Mesenchymal stem cell (in vitro differentiated cells and primary cell): ENCODE measurements around the gene ADIRF. TPM values are rescaled to one million over a fixed set of nuclear protein-coding genes. Genes with fewer than 3 reads are reported as not detected.
"Not testable (repeated sequence)": the region's sequence is repeated elsewhere in the genome, so short reads cannot be mapped to it uniquely, and the experiment has no call there.

ENCODE experiments used
- DNase-seq: peaks from one replicate; pipeline ENCODE4 v3.0.0-alpha.2; 2013
- H2AFZ ChIP-seq: one replicate; pipeline ENCODE4 v1.6.1; 2013; ENCODE audit warnings: low read depth, mild to moderate bottlenecking, control low read depth, inconsistent platforms, low read length, moderate library complexity
- H2AK5ac ChIP-seq: 2 replicates; pipeline ENCODE4 v1.6.1; 2013; ENCODE audit warnings: low read length, moderate library complexity, mild to moderate bottlenecking, inconsistent platforms; ENCODE audit not compliant: severe bottlenecking
- H2BK120ac ChIP-seq: one replicate; pipeline ENCODE4 v1.6.1; 2013; ENCODE audit warnings: low read depth, mild to moderate bottlenecking, inconsistent platforms, low read length, moderate library complexity
- H2BK12ac ChIP-seq, 2 experiments: one replicate each; pipeline ENCODE4 v1.6.1; 2013; ENCODE audit warnings: inconsistent platforms in 2 of 2, low read length in 2 of 2, mild to moderate bottlenecking in 2 of 2, moderate library complexity in 2 of 2, control low read depth in 1 of 2
- H2BK15ac ChIP-seq: one replicate; pipeline ENCODE4 v1.6.1; 2013; ENCODE audit warnings: mild to moderate bottlenecking, low read depth, inconsistent platforms; ENCODE audit not compliant: poor library complexity, severe bottlenecking
- H2BK5ac ChIP-seq: 2 replicates; pipeline ENCODE4 v1.6.1; 2013; ENCODE audit warnings: low read depth, mild to moderate bottlenecking, low read length, control low read depth, inconsistent platforms; ENCODE audit not compliant: poor library complexity, severe bottlenecking
- H3K14ac ChIP-seq, 2 experiments: one replicate each; pipeline ENCODE4 v1.6.1; 2013; ENCODE audit warnings: inconsistent platforms in 2 of 2, low read length in 2 of 2, control low read depth in 1 of 2, mild to moderate bottlenecking in 1 of 2, moderate library complexity in 1 of 2
- H3K18ac ChIP-seq, 2 experiments: one replicate each; pipeline ENCODE4 v1.6.1; 2013; ENCODE audit warnings: inconsistent platforms in 2 of 2, low read length in 2 of 2, control low read depth in 1 of 2, low read depth in 1 of 2, mild to moderate bottlenecking in 1 of 2
- H3K23ac ChIP-seq, 2 experiments: one replicate each; pipeline ENCODE4 v1.6.1; 2013; ENCODE audit warnings: inconsistent platforms in 2 of 2, low read length in 2 of 2, mild to moderate bottlenecking in 2 of 2, moderate library complexity in 2 of 2, control low read depth in 1 of 2
- H3K27ac ChIP-seq: 2 replicates; pipeline ENCODE4 v1.5.1; 2013; ENCODE audit warnings: mild to moderate bottlenecking, moderate library complexity, low read length, control low read depth, inconsistent platforms; ENCODE audit not compliant: poor library complexity, severe bottlenecking
- H3K27me3 ChIP-seq, 2 experiments: 2 replicates each; pipeline versions ENCODE4 v1.6.1 to v1.7.0; 2013; ENCODE audit warnings: low read length in 2 of 2, mild to moderate bottlenecking in 2 of 2, moderate library complexity in 2 of 2, control low read depth in 1 of 2, inconsistent platforms in 1 of 2; ENCODE audit not compliant: control insufficient read depth in 1 of 2, insufficient read depth in 1 of 2
- H3K36me3 ChIP-seq, 2 experiments: 2 replicates each; pipeline versions ENCODE4 v1.6.1 to v1.7.0; 2013; ENCODE audit warnings: low read length in 2 of 2, control low read depth in 1 of 2, inconsistent platforms in 1 of 2, low read depth in 1 of 2, mild to moderate bottlenecking in 1 of 2; ENCODE audit not compliant: insufficient read depth in 2 of 2, control insufficient read depth in 1 of 2
- H3K4ac ChIP-seq, 2 experiments: one replicate each; pipeline ENCODE4 v1.6.1; 2013; ENCODE audit warnings: inconsistent platforms in 2 of 2, low read length in 2 of 2, mild to moderate bottlenecking in 2 of 2, moderate library complexity in 2 of 2, control low read depth in 1 of 2, low read depth in 1 of 2
- H3K4me1 ChIP-seq: 2 replicates; pipeline ENCODE4 v1.6.1; 2013; ENCODE audit warnings: low read depth, low read length, control low read depth; ENCODE audit not compliant: control insufficient read depth, insufficient read depth
- H3K4me2 ChIP-seq: 2 replicates; pipeline ENCODE4 v1.6.1; 2013; ENCODE audit warnings: low read length, mild to moderate bottlenecking, inconsistent platforms; ENCODE audit not compliant: poor library complexity, severe bottlenecking
- H3K4me3 ChIP-seq, 2 experiments: 2 replicates each; pipeline versions ENCODE4 v1.5.1 to v1.7.0; 2013; ENCODE audit warnings: low read length in 2 of 2, mild to moderate bottlenecking in 2 of 2, control low read depth in 1 of 2, low read depth in 1 of 2; ENCODE audit not compliant: insufficient read depth in 1 of 2
- H3K79me1 ChIP-seq: replicated peaks from 2 replicates; pipeline ENCODE4 v1.6.1; 2013; ENCODE audit warnings: mild to moderate bottlenecking, control low read depth, low read length, inconsistent platforms; ENCODE audit not compliant: poor library complexity, severe bottlenecking
- H3K9ac ChIP-seq: 2 replicates; pipeline ENCODE4 v1.7.0; 2013; ENCODE audit warnings: mild to moderate bottlenecking, low read length, moderate library complexity
- H3K9me3 ChIP-seq: 2 replicates; pipeline ENCODE4 v1.7.0; 2013; ENCODE audit warnings: mild to moderate bottlenecking, low read length; ENCODE audit not compliant: control insufficient read depth
- H4K8ac ChIP-seq: one replicate; pipeline ENCODE4 v1.6.1; 2013; ENCODE audit warnings: inconsistent platforms, mild to moderate bottlenecking, low read length, moderate library complexity
- H4K91ac ChIP-seq: one replicate; pipeline ENCODE4 v1.6.1; 2013; ENCODE audit warnings: mild to moderate bottlenecking, low read length, inconsistent platforms
- WGBS: methylation state at CpG from one replicate; pipeline ENCODE4 v1.1.7; 2013; ENCODE audit warnings: mixed read lengths; 5-methylcytosine and 5-hydroxymethylcytosine counted together
- small RNA-seq: library from polyadenylated mRNA; stranded (forward); fragments of <200 nt; extraction: miRNeasy Mini kit (QIAGEN cat#:217004); gene quantifications from one replicate; pipeline ENCODE3, GENCODE V24; 2013; ENCODE audit warnings: low read depth

The ADIRF gene

DNA sequence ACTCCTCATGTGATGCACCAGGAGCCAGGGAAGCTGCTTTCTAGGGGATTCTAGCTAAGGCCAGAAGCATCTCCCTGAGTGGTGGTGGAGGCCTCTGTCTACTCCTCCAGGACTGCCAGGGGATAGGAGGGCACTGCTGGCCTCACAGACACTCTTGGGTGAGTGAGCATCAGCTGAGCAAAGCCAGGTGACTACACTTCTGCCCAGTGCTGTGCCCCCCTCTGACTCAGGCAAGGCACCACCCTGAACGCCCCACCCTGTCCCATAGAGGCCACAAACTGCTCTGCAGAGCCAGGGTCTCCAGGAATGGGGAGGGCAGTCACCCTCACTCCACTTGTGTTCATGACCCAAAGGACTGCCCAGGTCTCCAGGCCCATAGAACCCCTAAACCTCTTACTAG lies 51.2 kb downstream of the ADIRF start:
- not testable (repeated sequence) for H4K8ac ChIP-seq, H2BK5ac ChIP-seq, H2AK5ac ChIP-seq, H3K14ac ChIP-seq, H3K9me3 ChIP-seq, H2BK15ac ChIP-seq, H4K91ac ChIP-seq, H3K4ac ChIP-seq, H3K23ac ChIP-seq, H3K18ac ChIP-seq, H3K4me3 ChIP-seq, H3K36me3 ChIP-seq, H3K27me3 ChIP-seq, H3K4me2 ChIP-seq, H2BK12ac ChIP-seq, H3K4me1 ChIP-seq, DNase-seq, H3K27ac ChIP-seq, H2BK120ac ChIP-seq, H3K9ac ChIP-seq, H3K79me1 ChIP-seq, H2AFZ ChIP-seq
- 83% methylated on average over 1 of the region's 1 CpG for WGBS

DNA sequence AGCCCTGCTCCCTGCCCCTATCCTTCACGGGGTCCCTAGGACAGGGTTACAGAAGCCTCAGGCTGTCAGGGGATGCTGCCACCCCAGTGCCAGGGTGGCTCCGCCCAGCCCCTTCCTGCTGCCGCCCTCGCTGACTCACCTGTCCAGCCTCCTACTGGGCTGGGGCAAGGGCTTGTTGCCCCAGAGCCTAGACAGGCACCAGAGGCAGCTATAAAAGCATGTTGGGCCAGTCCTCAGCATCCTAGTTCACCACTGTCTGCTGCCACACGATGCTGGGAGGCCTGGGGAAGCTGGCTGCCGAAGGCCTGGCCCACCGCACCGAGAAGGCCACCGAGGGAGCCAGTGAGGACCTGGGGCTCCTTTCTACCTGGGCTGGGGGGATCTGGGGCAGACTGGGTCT lies 51.8 kb downstream of the ADIRF start, which contains the start of gene FAM25A:
Gene FAM25A (plus strand): TSS at position 239 of the 400 bp plus-strand sequence. CDS start 31 bp downstream, at position 270.
- H3K36me3 ChIP-seq, DNase-seq, H3K4me2 ChIP-seq, H4K91ac ChIP-seq, H2BK120ac ChIP-seq, H3K4ac ChIP-seq, H3K9me3 ChIP-seq, H3K23ac ChIP-seq, H3K4me3 ChIP-seq, H3K4me1 ChIP-seq, H2BK12ac ChIP-seq, H2BK5ac ChIP-seq, H3K27me3 ChIP-seq, H2BK15ac ChIP-seq, H3K27ac ChIP-seq, H3K79me1 ChIP-seq, H3K18ac ChIP-seq, H2AFZ ChIP-seq, H3K9ac ChIP-seq, H3K14ac ChIP-seq, H4K8ac ChIP-seq, H2AK5ac ChIP-seq: not testable (repeated sequence)
- WGBS = 94% methylated on average over 9 of the region's 9 CpGs

Small RNA genes lying within 50 kb of the gene (small RNA-seq; reads per million reads assigned to genes)
- not detected for gene BMS1P3
- not detected for gene FAM25A
